HCT116 (cell line): Measurements from ENCODE around the gene METTL3. TPM values are rescaled to one million over a fixed set of nuclear protein-coding genes. Genes with fewer than 3 reads are reported as not detected.

Source experiments
- ATAC-seq: fragments of 200-7000 bp; cut with Tn5 transposase; 2 replicates; pipeline ENCODE4 v1.9.1; 2020; ENCODE audit warnings: mild to moderate bottlenecking, moderate library complexity
- BruUV-seq: library from RNA; stranded (reverse); fragments of 400-500 nt; replicated peaks from 2 replicates; lab custom pipeline; 2021; lab: Mats Ljungman, UMichigan
- CTCF ChIA-PET: fragments of 300-600 bp; sonication (Branson Sonifier 250); formaldehyde crosslinking; loops from one replicate; lab custom pipeline; 2021; ENCODE audit warnings: antibody characterized with exemption; lab: Charles Lee
- POLR2A ChIA-PET: fragments of 300-600, 350-600 bp; sonication (Branson Sonifier 250); formaldehyde crosslinking; loops from one replicate; lab custom pipeline; 2021; ENCODE audit warnings: antibody characterized with exemption; lab: Charles Lee
- RAD21 ChIA-PET, 2 experiments: fragments of 300-600 bp; sonication (Branson Sonifier 250); formaldehyde crosslinking; loops; one replicate each; lab custom pipeline; 2023; ENCODE audit warnings: low total read pairs in 2 of 2; ENCODE audit not compliant: uncharacterized antibody in 2 of 2, unreplicated experiment in 2 of 2, low non-redundant PET in 1 of 2; lab: Charles Lee
- DNase-seq: peaks from one replicate; pipeline ENCODE4 v3.0.0-alpha.2; 2010; ENCODE audit warnings: low read depth, low spot score
- H2AFZ ChIP-seq: fragments of 200-600 bp; shearing (Covaris generic), sonication (generic); 2 replicates; pipeline ENCODE4 v1.6.1; 2017; ENCODE audit warnings: low read depth, mixed run types, mixed read lengths, antibody characterized with exemption, low read length; ENCODE audit not compliant: poor library complexity, severe bottlenecking
- H3K27ac ChIP-seq: 2 replicates; pipeline ENCODE4 v1.5.1; 2012; ENCODE audit warnings: low read depth, low read length
- H3K27me3 ChIP-seq: fragments of 200-600 bp; sonication (generic); 2 replicates; pipeline ENCODE4 v1.6.1; 2016; ENCODE audit warnings: mixed run types, low read length, mixed read lengths; ENCODE audit not compliant: insufficient read depth
- H3K36me3 ChIP-seq, 2 experiments: fragments of 200-500 bp in 1 of 2; fragments of 200-600 bp in 1 of 2; sonication (Bioruptor generic) in 1 of 2; sonication (generic) in 1 of 2; 2 replicates each; pipeline versions ENCODE4 v1.5.1 to v1.6.1; 2014 to 2016; ENCODE audit warnings: low read length in 2 of 2, inconsistent platforms in 1 of 2, mixed read lengths in 1 of 2, mixed run types in 1 of 2; ENCODE audit not compliant: insufficient read depth in 2 of 2, control insufficient read depth in 1 of 2
- H3K4me1 ChIP-seq, 2 experiments: fragments of 200-600 bp in 1 of 2; sonication (generic) in 1 of 2; 2 replicates each; pipeline versions ENCODE4 v1.5.1 to v1.6.1; 2012 to 2017; ENCODE audit warnings: low read length in 2 of 2, inconsistent platforms in 1 of 2, mild to moderate bottlenecking in 1 of 2, mixed read lengths in 1 of 2, mixed run types in 1 of 2, moderate library complexity in 1 of 2; ENCODE audit not compliant: insufficient read depth in 2 of 2, control insufficient read depth in 1 of 2
- H3K4me2 ChIP-seq: fragments of 200-600 bp; sonication (generic); 2 replicates; pipeline ENCODE4 v1.6.1; 2017; ENCODE audit warnings: mixed run types, low read length, mixed read lengths
- H3K4me3 ChIP-seq, 2 experiments: fragments of 200-600 bp in 1 of 2; sonication (generic) in 1 of 2; replicated peaks in 1 of 2; 2 replicates each; pipeline ENCODE4 v1.5.1; 2011 to 2016; ENCODE audit warnings: low read length in 2 of 2, control low read depth in 1 of 2, low read depth in 1 of 2, mild to moderate bottlenecking in 1 of 2, mixed read lengths in 1 of 2, mixed run types in 1 of 2
- H3K79me2 ChIP-seq: fragments of 200-600 bp; sonication (generic); 2 replicates; pipeline ENCODE4 v1.6.1; 2017; ENCODE audit warnings: mild to moderate bottlenecking, mixed run types, low read length, moderate library complexity, mixed read lengths; ENCODE audit not compliant: insufficient read depth
- H3K9ac ChIP-seq: fragments of 200-600 bp; sonication (generic); 2 replicates; pipeline ENCODE4 v1.6.1; 2016; ENCODE audit warnings: low read length, mixed read lengths
- H3K9me2 ChIP-seq: fragments of 200-600 bp; sonication (generic), shearing (Covaris generic); 2 replicates; pipeline ENCODE4 v1.6.1; 2017; ENCODE audit warnings: mixed run types, mild to moderate bottlenecking, moderate library complexity; ENCODE audit not compliant: insufficient read depth
- H3K9me3 ChIP-seq, 2 experiments: fragments of 200-500 bp in 1 of 2; fragments of 200-600 bp in 1 of 2; sonication (Bioruptor generic) in 1 of 2; sonication (generic) in 1 of 2; 2 replicates each; pipeline ENCODE4 v1.6.1; 2014 to 2017; ENCODE audit warnings: low read length in 2 of 2, mixed read lengths in 2 of 2, inconsistent platforms in 1 of 2, low read depth in 1 of 2, mild to moderate bottlenecking in 1 of 2, mixed run types in 1 of 2, moderate library complexity in 1 of 2; ENCODE audit not compliant: control insufficient read depth in 1 of 2, insufficient read depth in 1 of 2
- H4K20me1 ChIP-seq: fragments of 200-600 bp; sonication (generic), shearing (Covaris generic); 2 replicates; pipeline ENCODE4 v1.6.1; 2017; ENCODE audit warnings: mixed run types, mild to moderate bottlenecking, moderate library complexity; ENCODE audit not compliant: insufficient read depth
- CBX3 ChIP-seq: IDR thresholded peaks from 2 replicates; pipeline ENCODE4 v1.6.1; 2012; ENCODE audit warnings: low read depth
- ELF1 ChIP-seq: IDR thresholded peaks from 2 replicates; pipeline ENCODE4 v1.6.1; 2012; ENCODE audit warnings: low read depth, borderline replicate concordance
- EZH2 ChIP-seq: fragments of 200-600 bp; sonication (generic); IDR thresholded peaks from 2 replicates; pipeline ENCODE4 v1.6.1; 2017; ENCODE audit warnings: antibody characterized with exemption, mixed run types
- FOSL1 ChIP-seq: IDR thresholded peaks from 2 replicates; pipeline ENCODE4 v1.6.1; 2012; ENCODE audit warnings: low read depth
- RAD21 ChIP-seq: IDR thresholded peaks from 2 replicates; pipeline ENCODE4 v1.6.1; 2012; ENCODE audit warnings: low read depth, mild to moderate bottlenecking
- SIN3A ChIP-seq: IDR thresholded peaks from 2 replicates; pipeline ENCODE4 v1.6.1; 2012; ENCODE audit warnings: low read depth
- SRF ChIP-seq: IDR thresholded peaks from 2 replicates; pipeline ENCODE4 v1.6.1; 2012; ENCODE audit warnings: low read depth
- TCF7L2 ChIP-seq: IDR thresholded peaks from 2 replicates; pipeline ENCODE4 v1.7.0; 2011; ENCODE audit warnings: borderline replicate concordance, inconsistent platforms; ENCODE audit not compliant: insufficient read depth, insufficient read length; ENCODE audit errors: extremely low read depth
- ZFX ChIP-seq: fragments of 450-650 bp; IDR thresholded peaks from 2 replicates; pipeline ENCODE4 v1.6.1; 2017
- ZNF274 ChIP-seq: fragments of 200-500 bp; sonication (Bioruptor generic); IDR thresholded peaks from 2 replicates; pipeline ENCODE4 v1.6.1; 2014; ENCODE audit warnings: mild to moderate bottlenecking, low read depth, low read length, inconsistent platforms
- intact Hi-C: fragments of 100-400 bp; cut with micrococcal nuclease; formaldehyde crosslinking; loops from 2 replicates; pipeline ENCODE4 v1.10.0; 2022
- total RNA-seq: library from RNA; stranded (reverse); gene quantifications from one replicate; pipeline ENCODE4 v1.2.1, GENCODE V29; 2021; ENCODE audit not compliant: unreplicated experiment
- TF ChIP-seq, protein P1 (sequence below): IDR thresholded peaks from 2 replicates; pipeline ENCODE4 v1.6.1; 2011; ENCODE audit warnings: mild to moderate bottlenecking, low read length, moderate library complexity; ENCODE audit not compliant: insufficient replicate concordance; ENCODE audit errors: extremely low read depth
- TF ChIP-seq, protein P2 (sequence below): IDR thresholded peaks from 2 replicates; pipeline ENCODE4 v1.6.1; 2012
- TF ChIP-seq, protein P3 (sequence below): IDR thresholded peaks from 2 replicates; pipeline ENCODE4 v1.6.1; 2012; ENCODE audit warnings: low read depth

Gene METTL3
- total RNA-seq, 1 experiment from 2014 or later = 62.3 TPM

DNA sequence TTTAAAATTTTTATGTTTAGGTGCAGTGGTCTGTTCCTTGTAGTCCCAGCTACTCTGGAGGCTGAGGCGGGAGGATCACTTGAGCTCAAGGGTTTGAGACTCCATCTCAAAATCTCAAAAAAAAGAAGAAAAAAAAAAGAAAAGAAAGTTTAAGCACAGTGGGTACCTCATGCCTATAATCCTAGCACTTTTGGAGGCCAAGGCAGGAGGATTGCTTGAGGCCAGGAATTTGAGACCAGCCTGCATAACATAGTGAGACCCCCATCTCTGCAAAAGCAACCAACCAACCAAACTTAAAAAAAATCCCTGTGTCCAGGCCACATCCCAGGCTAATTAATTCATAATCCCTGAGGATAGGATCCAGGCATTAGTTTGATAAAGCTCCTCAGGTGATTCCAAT, 18.4 kb upstream of the METTL3 start:
- Histone ChIP-seq H3K9me2 (no peaks in the 10 kb centered on the region), H3K9ac (no peak overlapping the region), H4K20me1 (no peaks in the 10 kb centered on the region), H3K27ac (no peak overlapping the region), H2AFZ (no peak overlapping the region), H3K79me2 (no peaks in the 10 kb centered on the region), H3K36me3 (no peaks in the 10 kb centered on the region), H3K4me3 (no peak overlapping the region), H3K4me1 (peaks cover 0 to 5% of the 10 kb centered on the region in 2 experiments; a peak in 1 of 4 replicates), H3K27me3 (0 out of 2 replicates have a peak, but pooled peaks cover under 1% of the 10 kb centered on the region), H3K9me3 (no peaks in the 10 kb centered on the region), H3K4me2 (no peak overlapping the region)
- RAD21 ChIA-PET = no interaction called here
- ATAC-seq (no peak), DNase-seq (no peak)
- intact Hi-C loops = no loop called here
- POLR2A ChIA-PET = no interaction called here
- no peak for TF ChIP-seq EZH2
- no peak for TF ChIP-seq CBX3
- TF ChIP-seq FOSL1 = no peak
- no peak for TF ChIP-seq ELF1
- no peak for TF ChIP-seq SRF
- no peak for TF ChIP-seq ZFX
- no peak for TF ChIP-seq SIN3A
- no peak for TF ChIP-seq ZNF274
- TF ChIP-seq, protein P1, sequence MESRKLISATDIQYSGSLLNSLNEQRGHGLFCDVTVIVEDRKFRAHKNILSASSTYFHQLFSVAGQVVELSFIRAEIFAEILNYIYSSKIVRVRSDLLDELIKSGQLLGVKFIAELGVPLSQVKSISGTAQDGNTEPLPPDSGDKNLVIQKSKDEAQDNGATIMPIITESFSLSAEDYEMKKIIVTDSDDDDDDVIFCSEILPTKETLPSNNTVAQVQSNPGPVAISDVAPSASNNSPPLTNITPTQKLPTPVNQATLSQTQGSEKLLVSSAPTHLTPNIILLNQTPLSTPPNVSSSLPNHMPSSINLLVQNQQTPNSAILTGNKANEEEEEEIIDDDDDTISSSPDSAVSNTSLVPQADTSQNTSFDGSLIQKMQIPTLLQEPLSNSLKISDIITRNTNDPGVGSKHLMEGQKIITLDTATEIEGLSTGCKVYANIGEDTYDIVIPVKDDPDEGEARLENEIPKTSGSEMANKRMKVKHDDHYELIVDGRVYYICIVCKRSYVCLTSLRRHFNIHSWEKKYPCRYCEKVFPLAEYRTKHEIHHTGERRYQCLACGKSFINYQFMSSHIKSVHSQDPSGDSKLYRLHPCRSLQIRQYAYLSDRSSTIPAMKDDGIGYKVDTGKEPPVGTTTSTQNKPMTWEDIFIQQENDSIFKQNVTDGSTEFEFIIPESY = no peak
- no peak for TF ChIP-seq RAD21
- TF ChIP-seq, protein P2, sequence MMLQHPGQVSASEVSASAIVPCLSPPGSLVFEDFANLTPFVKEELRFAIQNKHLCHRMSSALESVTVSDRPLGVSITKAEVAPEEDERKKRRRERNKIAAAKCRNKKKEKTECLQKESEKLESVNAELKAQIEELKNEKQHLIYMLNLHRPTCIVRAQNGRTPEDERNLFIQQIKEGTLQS = no peak
- TF ChIP-seq TCF7L2 = no peak
- TF ChIP-seq, protein P3, sequence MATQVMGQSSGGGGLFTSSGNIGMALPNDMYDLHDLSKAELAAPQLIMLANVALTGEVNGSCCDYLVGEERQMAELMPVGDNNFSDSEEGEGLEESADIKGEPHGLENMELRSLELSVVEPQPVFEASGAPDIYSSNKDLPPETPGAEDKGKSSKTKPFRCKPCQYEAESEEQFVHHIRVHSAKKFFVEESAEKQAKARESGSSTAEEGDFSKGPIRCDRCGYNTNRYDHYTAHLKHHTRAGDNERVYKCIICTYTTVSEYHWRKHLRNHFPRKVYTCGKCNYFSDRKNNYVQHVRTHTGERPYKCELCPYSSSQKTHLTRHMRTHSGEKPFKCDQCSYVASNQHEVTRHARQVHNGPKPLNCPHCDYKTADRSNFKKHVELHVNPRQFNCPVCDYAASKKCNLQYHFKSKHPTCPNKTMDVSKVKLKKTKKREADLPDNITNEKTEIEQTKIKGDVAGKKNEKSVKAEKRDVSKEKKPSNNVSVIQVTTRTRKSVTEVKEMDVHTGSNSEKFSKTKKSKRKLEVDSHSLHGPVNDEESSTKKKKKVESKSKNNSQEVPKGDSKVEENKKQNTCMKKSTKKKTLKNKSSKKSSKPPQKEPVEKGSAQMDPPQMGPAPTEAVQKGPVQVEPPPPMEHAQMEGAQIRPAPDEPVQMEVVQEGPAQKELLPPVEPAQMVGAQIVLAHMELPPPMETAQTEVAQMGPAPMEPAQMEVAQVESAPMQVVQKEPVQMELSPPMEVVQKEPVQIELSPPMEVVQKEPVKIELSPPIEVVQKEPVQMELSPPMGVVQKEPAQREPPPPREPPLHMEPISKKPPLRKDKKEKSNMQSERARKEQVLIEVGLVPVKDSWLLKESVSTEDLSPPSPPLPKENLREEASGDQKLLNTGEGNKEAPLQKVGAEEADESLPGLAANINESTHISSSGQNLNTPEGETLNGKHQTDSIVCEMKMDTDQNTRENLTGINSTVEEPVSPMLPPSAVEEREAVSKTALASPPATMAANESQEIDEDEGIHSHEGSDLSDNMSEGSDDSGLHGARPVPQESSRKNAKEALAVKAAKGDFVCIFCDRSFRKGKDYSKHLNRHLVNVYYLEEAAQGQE = no peak
- CTCF ChIA-PET = no interaction called here
- BruUV-seq = no TSS peak
